HCT116 (cell line): Measurements from ENCODE around the gene HEMGN. TPM values are rescaled to one million over a fixed set of nuclear protein-coding genes. Genes with fewer than 3 reads are reported as not detected.

Experiments used
- ATAC-seq: fragments of 200-7000 bp; cut with Tn5 transposase; 2 replicates; pipeline ENCODE4 v1.9.1; 2020; ENCODE audit warnings: mild to moderate bottlenecking, moderate library complexity
- BruUV-seq: library from RNA; stranded (reverse); fragments of 400-500 nt; replicated peaks from 2 replicates; lab custom pipeline; 2021; lab: Mats Ljungman, UMichigan
- CTCF ChIA-PET: fragments of 300-600 bp; sonication (Branson Sonifier 250); formaldehyde crosslinking; loops from one replicate; lab custom pipeline; 2021; ENCODE audit warnings: antibody characterized with exemption; lab: Charles Lee
- POLR2A ChIA-PET: fragments of 300-600, 350-600 bp; sonication (Branson Sonifier 250); formaldehyde crosslinking; loops from one replicate; lab custom pipeline; 2021; ENCODE audit warnings: antibody characterized with exemption; lab: Charles Lee
- RAD21 ChIA-PET, 2 experiments: fragments of 300-600 bp; sonication (Branson Sonifier 250); formaldehyde crosslinking; loops; one replicate each; lab custom pipeline; 2023; ENCODE audit warnings: low total read pairs in 2 of 2; ENCODE audit not compliant: uncharacterized antibody in 2 of 2, unreplicated experiment in 2 of 2, low non-redundant PET in 1 of 2; lab: Charles Lee
- DNase-seq: peaks from one replicate; pipeline ENCODE4 v3.0.0-alpha.2; 2010; ENCODE audit warnings: low read depth, low spot score
- H2AFZ ChIP-seq: fragments of 200-600 bp; shearing (Covaris generic), sonication (generic); 2 replicates; pipeline ENCODE4 v1.6.1; 2017; ENCODE audit warnings: low read depth, mixed run types, mixed read lengths, antibody characterized with exemption, low read length; ENCODE audit not compliant: poor library complexity, severe bottlenecking
- H3K27ac ChIP-seq: 2 replicates; pipeline ENCODE4 v1.5.1; 2012; ENCODE audit warnings: low read depth, low read length
- H3K27me3 ChIP-seq: fragments of 200-600 bp; sonication (generic); 2 replicates; pipeline ENCODE4 v1.6.1; 2016; ENCODE audit warnings: mixed run types, low read length, mixed read lengths; ENCODE audit not compliant: insufficient read depth
- H3K36me3 ChIP-seq, 2 experiments: fragments of 200-500 bp in 1 of 2; fragments of 200-600 bp in 1 of 2; sonication (Bioruptor generic) in 1 of 2; sonication (generic) in 1 of 2; 2 replicates each; pipeline versions ENCODE4 v1.5.1 to v1.6.1; 2014 to 2016; ENCODE audit warnings: low read length in 2 of 2, inconsistent platforms in 1 of 2, mixed read lengths in 1 of 2, mixed run types in 1 of 2; ENCODE audit not compliant: insufficient read depth in 2 of 2, control insufficient read depth in 1 of 2
- H3K4me1 ChIP-seq, 2 experiments: fragments of 200-600 bp in 1 of 2; sonication (generic) in 1 of 2; 2 replicates each; pipeline versions ENCODE4 v1.5.1 to v1.6.1; 2012 to 2017; ENCODE audit warnings: low read length in 2 of 2, inconsistent platforms in 1 of 2, mild to moderate bottlenecking in 1 of 2, mixed read lengths in 1 of 2, mixed run types in 1 of 2, moderate library complexity in 1 of 2; ENCODE audit not compliant: insufficient read depth in 2 of 2, control insufficient read depth in 1 of 2
- H3K4me2 ChIP-seq: fragments of 200-600 bp; sonication (generic); 2 replicates; pipeline ENCODE4 v1.6.1; 2017; ENCODE audit warnings: mixed run types, low read length, mixed read lengths
- H3K4me3 ChIP-seq, 2 experiments: fragments of 200-600 bp in 1 of 2; sonication (generic) in 1 of 2; replicated peaks in 1 of 2; 2 replicates each; pipeline ENCODE4 v1.5.1; 2011 to 2016; ENCODE audit warnings: low read length in 2 of 2, control low read depth in 1 of 2, low read depth in 1 of 2, mild to moderate bottlenecking in 1 of 2, mixed read lengths in 1 of 2, mixed run types in 1 of 2
- H3K79me2 ChIP-seq: fragments of 200-600 bp; sonication (generic); 2 replicates; pipeline ENCODE4 v1.6.1; 2017; ENCODE audit warnings: mild to moderate bottlenecking, mixed run types, low read length, moderate library complexity, mixed read lengths; ENCODE audit not compliant: insufficient read depth
- H3K9ac ChIP-seq: fragments of 200-600 bp; sonication (generic); 2 replicates; pipeline ENCODE4 v1.6.1; 2016; ENCODE audit warnings: low read length, mixed read lengths
- H3K9me2 ChIP-seq: fragments of 200-600 bp; sonication (generic), shearing (Covaris generic); 2 replicates; pipeline ENCODE4 v1.6.1; 2017; ENCODE audit warnings: mixed run types, mild to moderate bottlenecking, moderate library complexity; ENCODE audit not compliant: insufficient read depth
- H3K9me3 ChIP-seq, 2 experiments: fragments of 200-500 bp in 1 of 2; fragments of 200-600 bp in 1 of 2; sonication (Bioruptor generic) in 1 of 2; sonication (generic) in 1 of 2; 2 replicates each; pipeline ENCODE4 v1.6.1; 2014 to 2017; ENCODE audit warnings: low read length in 2 of 2, mixed read lengths in 2 of 2, inconsistent platforms in 1 of 2, low read depth in 1 of 2, mild to moderate bottlenecking in 1 of 2, mixed run types in 1 of 2, moderate library complexity in 1 of 2; ENCODE audit not compliant: control insufficient read depth in 1 of 2, insufficient read depth in 1 of 2
- H4K20me1 ChIP-seq: fragments of 200-600 bp; sonication (generic), shearing (Covaris generic); 2 replicates; pipeline ENCODE4 v1.6.1; 2017; ENCODE audit warnings: mixed run types, mild to moderate bottlenecking, moderate library complexity; ENCODE audit not compliant: insufficient read depth
- CTCF ChIP-seq, 3 experiments: fragments of 200-600 bp in 1 of 3; sonication (generic) in 1 of 3; IDR thresholded peaks in 2 of 3; conservative IDR thresholded peaks in 1 of 3; 2 replicates each; pipeline ENCODE4 v1.5.1; 2012 to 2017; ENCODE audit warnings: low read depth in 2 of 3, low read length in 2 of 3, antibody characterized with exemption in 1 of 3, borderline replicate concordance in 1 of 3, control low read depth in 1 of 3, mild to moderate bottlenecking in 1 of 3, mixed read lengths in 1 of 3, mixed run types in 1 of 3, moderate library complexity in 1 of 3; ENCODE audit not compliant: insufficient read depth in 1 of 3
- EGR1 ChIP-seq: IDR thresholded peaks from 2 replicates; pipeline ENCODE4 v1.6.1; 2012; ENCODE audit warnings: low read depth
- ELF1 ChIP-seq: IDR thresholded peaks from 2 replicates; pipeline ENCODE4 v1.6.1; 2012; ENCODE audit warnings: low read depth, borderline replicate concordance
- EZH2 ChIP-seq: fragments of 200-600 bp; sonication (generic); IDR thresholded peaks from 2 replicates; pipeline ENCODE4 v1.6.1; 2017; ENCODE audit warnings: antibody characterized with exemption, mixed run types
- EZH2phosphoT487 ChIP-seq: fragments of 200-600 bp; IDR thresholded peaks from 2 replicates; pipeline ENCODE4 v1.6.1; 2018; ENCODE audit warnings: antibody characterized with exemption, borderline replicate concordance
- JUND ChIP-seq: IDR thresholded peaks from 2 replicates; pipeline ENCODE4 v1.6.1; 2012
- POLR2A ChIP-seq: IDR thresholded peaks from 2 replicates; pipeline ENCODE4 v1.7.0; 2011; ENCODE audit warnings: borderline replicate concordance; ENCODE audit not compliant: insufficient read depth, insufficient read length; ENCODE audit errors: extremely low read depth
- POLR2AphosphoS5 ChIP-seq: IDR thresholded peaks from 2 replicates; pipeline ENCODE4 v1.6.1; 2011; ENCODE audit warnings: mild to moderate bottlenecking, low read depth, low read length, moderate library complexity
- RAD21 ChIP-seq: IDR thresholded peaks from 2 replicates; pipeline ENCODE4 v1.6.1; 2012; ENCODE audit warnings: low read depth, mild to moderate bottlenecking
- SIN3A ChIP-seq: IDR thresholded peaks from 2 replicates; pipeline ENCODE4 v1.6.1; 2012; ENCODE audit warnings: low read depth
- SRF ChIP-seq: IDR thresholded peaks from 2 replicates; pipeline ENCODE4 v1.6.1; 2012; ENCODE audit warnings: low read depth
- YY1 ChIP-seq: IDR thresholded peaks from 2 replicates; pipeline ENCODE4 v1.6.1; 2011; ENCODE audit warnings: low read length, low read depth, moderate library complexity, mild to moderate bottlenecking; ENCODE audit not compliant: insufficient replicate concordance; ENCODE audit errors: extremely low read depth
- ZFX ChIP-seq: fragments of 450-650 bp; IDR thresholded peaks from 2 replicates; pipeline ENCODE4 v1.6.1; 2017
- intact Hi-C: fragments of 100-400 bp; cut with micrococcal nuclease; formaldehyde crosslinking; loops from 2 replicates; pipeline ENCODE4 v1.10.0; 2022
- total RNA-seq: library from RNA; stranded (reverse); gene quantifications from one replicate; pipeline ENCODE4 v1.2.1, GENCODE V29; 2021; ENCODE audit not compliant: unreplicated experiment
- TF ChIP-seq, protein P1 (sequence below): IDR thresholded peaks from 2 replicates; pipeline ENCODE4 v1.6.1; 2012; ENCODE audit warnings: low read depth

The HEMGN gene
- total RNA-seq, 1 experiment from 2014 or later: not detected

DNA sequence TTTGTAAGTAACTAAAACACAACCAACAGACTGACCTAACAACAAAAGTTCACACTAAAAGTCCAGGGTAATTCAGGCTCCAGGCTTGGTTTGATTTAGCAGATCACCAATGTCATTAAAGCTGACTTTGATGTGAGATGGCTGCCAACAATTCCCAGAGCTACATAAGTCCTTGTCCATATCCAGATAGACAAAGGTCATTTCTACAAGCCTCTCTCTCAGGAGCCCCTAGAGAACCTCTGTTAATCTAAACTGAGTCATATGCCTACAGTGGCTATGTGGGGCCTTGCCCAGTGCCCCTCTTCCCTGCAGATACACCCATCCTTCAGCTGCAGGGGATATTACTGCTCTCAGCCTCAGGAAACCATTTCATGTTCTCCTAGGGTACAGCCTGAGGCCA lies 26.9 kb upstream of the HEMGN start:
- no peaks in the 10 kb centered on the region for H3K36me3 ChIP-seq
- H3K79me2 ChIP-seq: no peaks in the 10 kb centered on the region
- TF ChIP-seq SIN3A (no peak), RAD21 (no peak), SRF (no peak), JUND (no peak), EZH2 (no peak), EZH2phosphoT487 (no peak), ELF1 (no peak), EGR1 (no peak), ZFX (no peak), POLR2AphosphoS5 (no peak)
- no peaks in the 10 kb centered on the region for H3K9me2 ChIP-seq
- POLR2A ChIA-PET: no interaction called here
- no peak overlapping the region for H3K4me3 ChIP-seq
- H3K4me2 ChIP-seq: no peak overlapping the region
- intact Hi-C loops: no loop called here
- no TSS peak for BruUV-seq
- DNase-seq (no peak), ATAC-seq (no peak)
- no peaks in the 10 kb centered on the region for H3K4me1 ChIP-seq
- H2AFZ ChIP-seq: no peak overlapping the region
- no peaks in the 10 kb centered on the region for H3K27me3 ChIP-seq
- no peaks in the 10 kb centered on the region for H3K9me3 ChIP-seq
- H3K27ac ChIP-seq: no peak overlapping the region
- RAD21 ChIA-PET: no interaction called here
- H3K9ac ChIP-seq: no peak overlapping the region
- no peaks in the 10 kb centered on the region for H4K20me1 ChIP-seq
- CTCF ChIA-PET: no interaction called here

- H3K27ac ChIP-seq: no peak overlapping the region
- RAD21 ChIA-PET: no interaction called here
- no peak overlapping the region for H3K4me3 ChIP-seq
- H3K36me3 ChIP-seq: no peaks in the 10 kb centered on the region
- no peaks in the 10 kb centered on the region for H3K4me1 ChIP-seq
- no peak overlapping the region for H3K9ac ChIP-seq
- no peaks in the 10 kb centered on the region for H4K20me1 ChIP-seq
- no peaks in the 10 kb centered on the region for H3K27me3 ChIP-seq
- H2AFZ ChIP-seq: no peak overlapping the region
- ATAC-seq (no peak), DNase-seq (no peak)
- intact Hi-C loops: no loop called here
- H3K9me2 ChIP-seq: no peaks in the 10 kb centered on the region
- BruUV-seq: no TSS peak
- no peaks in the 10 kb centered on the region for H3K79me2 ChIP-seq
- no peaks in the 10 kb centered on the region for H3K9me3 ChIP-seq
- no peak overlapping the region for H3K4me2 ChIP-seq
- POLR2A ChIA-PET: no interaction called here
- CTCF ChIA-PET: interaction anchor here (1.4 kb wide), 1 partner anchor 9 kb away, joined by 4 read pairs; no protein-coding TSS in a partner anchor
- TF ChIP-seq CTCF (IDR thresholded peaks at IDR 0.05 in 2 of 3, conservative IDR thresholded peaks at IDR 0.05 in 1 of 3; ENCODE audit: borderline replicate concordance in 1 of 3, insufficient read depth in 1 of 3, low read depth in 2 of 3, low read length in 2 of 3) (no peak), POLR2AphosphoS5 (no peak), EZH2phosphoT487 (no peak), RAD21 (no peak), YY1 (no peak), SIN3A (no peak), POLR2A (no peak), ELF1 (no peak), ZFX (no peak)
- TF ChIP-seq, protein P1, sequence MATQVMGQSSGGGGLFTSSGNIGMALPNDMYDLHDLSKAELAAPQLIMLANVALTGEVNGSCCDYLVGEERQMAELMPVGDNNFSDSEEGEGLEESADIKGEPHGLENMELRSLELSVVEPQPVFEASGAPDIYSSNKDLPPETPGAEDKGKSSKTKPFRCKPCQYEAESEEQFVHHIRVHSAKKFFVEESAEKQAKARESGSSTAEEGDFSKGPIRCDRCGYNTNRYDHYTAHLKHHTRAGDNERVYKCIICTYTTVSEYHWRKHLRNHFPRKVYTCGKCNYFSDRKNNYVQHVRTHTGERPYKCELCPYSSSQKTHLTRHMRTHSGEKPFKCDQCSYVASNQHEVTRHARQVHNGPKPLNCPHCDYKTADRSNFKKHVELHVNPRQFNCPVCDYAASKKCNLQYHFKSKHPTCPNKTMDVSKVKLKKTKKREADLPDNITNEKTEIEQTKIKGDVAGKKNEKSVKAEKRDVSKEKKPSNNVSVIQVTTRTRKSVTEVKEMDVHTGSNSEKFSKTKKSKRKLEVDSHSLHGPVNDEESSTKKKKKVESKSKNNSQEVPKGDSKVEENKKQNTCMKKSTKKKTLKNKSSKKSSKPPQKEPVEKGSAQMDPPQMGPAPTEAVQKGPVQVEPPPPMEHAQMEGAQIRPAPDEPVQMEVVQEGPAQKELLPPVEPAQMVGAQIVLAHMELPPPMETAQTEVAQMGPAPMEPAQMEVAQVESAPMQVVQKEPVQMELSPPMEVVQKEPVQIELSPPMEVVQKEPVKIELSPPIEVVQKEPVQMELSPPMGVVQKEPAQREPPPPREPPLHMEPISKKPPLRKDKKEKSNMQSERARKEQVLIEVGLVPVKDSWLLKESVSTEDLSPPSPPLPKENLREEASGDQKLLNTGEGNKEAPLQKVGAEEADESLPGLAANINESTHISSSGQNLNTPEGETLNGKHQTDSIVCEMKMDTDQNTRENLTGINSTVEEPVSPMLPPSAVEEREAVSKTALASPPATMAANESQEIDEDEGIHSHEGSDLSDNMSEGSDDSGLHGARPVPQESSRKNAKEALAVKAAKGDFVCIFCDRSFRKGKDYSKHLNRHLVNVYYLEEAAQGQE: no peak
Observed at GRCh38 chr9:97963232-97963631, 25.3 kb upstream of the HEMGN start.
